Vagina (tissue), 2 donors: ENCODE results near the gene ZNF664.

ENCODE experiments used
- POLR2A ChIP-seq, 2 donors: fragments of 450-650 bp; IDR thresholded peaks; one replicate each; pipeline ENCODE4 v1.6.1; 2017; ENCODE audit warnings: antibody characterized with exemption in 2 of 2, mild to moderate bottlenecking in 2 of 2, moderate library complexity in 2 of 2
- TF ChIP-seq, protein P1 (sequence below), 3 experiments: fragments of 450-650 bp in 2 of 3; fragments of 200-600 bp in 1 of 3; sonication (generic) in 1 of 3; IDR thresholded peaks; one replicate each; pipeline ENCODE4 v1.5.1; 2017 to 2019; ENCODE audit warnings: antibody characterized with exemption in 3 of 3, mild to moderate bottlenecking in 2 of 3, moderate library complexity in 2 of 3

DNA sequence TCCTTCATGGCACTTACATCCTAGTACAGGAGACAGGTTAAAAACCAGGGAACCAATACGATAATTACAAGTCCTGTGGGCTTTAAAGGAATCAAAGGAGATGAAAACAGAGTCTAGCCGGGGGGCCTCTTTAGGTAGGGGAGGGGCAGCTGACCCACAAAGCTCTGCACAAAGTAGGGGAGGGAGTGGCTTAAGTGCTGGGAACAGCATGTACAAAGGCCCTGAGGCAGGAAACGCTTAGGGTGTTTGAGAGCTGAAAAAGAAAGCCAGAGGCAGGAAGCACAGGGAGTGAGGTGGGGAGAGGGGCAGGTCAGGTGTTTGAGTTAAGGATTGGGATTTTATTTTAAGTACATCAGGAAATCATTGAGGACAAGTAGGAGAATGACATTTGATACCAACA lies 37.7 kb downstream of the ZNF664 start:
- TF ChIP-seq, protein P1, sequence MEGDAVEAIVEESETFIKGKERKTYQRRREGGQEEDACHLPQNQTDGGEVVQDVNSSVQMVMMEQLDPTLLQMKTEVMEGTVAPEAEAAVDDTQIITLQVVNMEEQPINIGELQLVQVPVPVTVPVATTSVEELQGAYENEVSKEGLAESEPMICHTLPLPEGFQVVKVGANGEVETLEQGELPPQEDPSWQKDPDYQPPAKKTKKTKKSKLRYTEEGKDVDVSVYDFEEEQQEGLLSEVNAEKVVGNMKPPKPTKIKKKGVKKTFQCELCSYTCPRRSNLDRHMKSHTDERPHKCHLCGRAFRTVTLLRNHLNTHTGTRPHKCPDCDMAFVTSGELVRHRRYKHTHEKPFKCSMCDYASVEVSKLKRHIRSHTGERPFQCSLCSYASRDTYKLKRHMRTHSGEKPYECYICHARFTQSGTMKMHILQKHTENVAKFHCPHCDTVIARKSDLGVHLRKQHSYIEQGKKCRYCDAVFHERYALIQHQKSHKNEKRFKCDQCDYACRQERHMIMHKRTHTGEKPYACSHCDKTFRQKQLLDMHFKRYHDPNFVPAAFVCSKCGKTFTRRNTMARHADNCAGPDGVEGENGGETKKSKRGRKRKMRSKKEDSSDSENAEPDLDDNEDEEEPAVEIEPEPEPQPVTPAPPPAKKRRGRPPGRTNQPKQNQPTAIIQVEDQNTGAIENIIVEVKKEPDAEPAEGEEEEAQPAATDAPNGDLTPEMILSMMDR (IDR thresholded peaks at IDR 0.05) = no peak
- TF ChIP-seq POLR2A (IDR thresholded peaks at IDR 0.05) = no peak
